Endodermal cell (in vitro differentiated cells): ENCODE results near the gene ALX4. TPM values are rescaled to one million over a fixed set of nuclear protein-coding genes. Genes with fewer than 3 reads are reported as not detected.

ENCODE experiments used
- DNase-seq: peaks from one replicate; pipeline ENCODE4 v3.0.0-alpha.2; 2017
- H3K27ac ChIP-seq: 2 replicates; pipeline ENCODE4 v1.5.1; 2013; ENCODE audit warnings: mild to moderate bottlenecking, low read depth, low read length, moderate library complexity
- H3K27me3 ChIP-seq: 2 replicates; pipeline ENCODE4 v1.6.1; 2013; ENCODE audit warnings: mild to moderate bottlenecking, low read length, moderate library complexity; ENCODE audit not compliant: insufficient read depth, control insufficient read depth, poor library complexity, severe bottlenecking
- H3K36me3 ChIP-seq: 2 replicates; pipeline ENCODE4 v1.7.0; 2013; ENCODE audit warnings: mild to moderate bottlenecking, low read length, moderate library complexity; ENCODE audit not compliant: control insufficient read depth, insufficient read depth
- H3K4me1 ChIP-seq: one replicate; pipeline ENCODE4 v1.7.0; 2013; ENCODE audit warnings: low read length; ENCODE audit not compliant: control insufficient read depth, insufficient read depth
- H3K4me3 ChIP-seq: 2 replicates; pipeline ENCODE4 v1.5.1; 2013; ENCODE audit warnings: mild to moderate bottlenecking, low read length, moderate library complexity
- H3K9ac ChIP-seq: 2 replicates; pipeline ENCODE4 v1.6.1; 2013; ENCODE audit warnings: mild to moderate bottlenecking, low read length, moderate library complexity; ENCODE audit not compliant: poor library complexity, severe bottlenecking; ENCODE audit errors: extremely low read depth
- H3K9me3 ChIP-seq: 2 replicates; pipeline ENCODE4 v1.6.1; 2013; ENCODE audit warnings: mild to moderate bottlenecking, low read length, moderate library complexity; ENCODE audit not compliant: control insufficient read depth
- H3K27ac Mint-ChIP-seq: 2 replicates; pipeline ENCODE4 v1.8.0; 2020; ENCODE audit warnings: mixed read lengths
- H3K27me3 Mint-ChIP-seq: 2 replicates; pipeline ENCODE4 v1.8.0; 2021; ENCODE audit warnings: mild to moderate bottlenecking, mixed read lengths; ENCODE audit not compliant: insufficient read depth
- H3K36me3 Mint-ChIP-seq: 2 replicates; pipeline ENCODE4 v1.8.0; 2020; ENCODE audit warnings: low read depth, mixed read lengths
- H3K4me1 Mint-ChIP-seq: 2 replicates; pipeline ENCODE4 v1.8.0; 2020; ENCODE audit warnings: mixed read lengths
- H3K4me3 Mint-ChIP-seq: 2 replicates; pipeline ENCODE4 v1.8.0; 2020; ENCODE audit warnings: mild to moderate bottlenecking, moderate library complexity, mixed read lengths
- H3K9me3 Mint-ChIP-seq: 2 replicates; pipeline ENCODE4 v1.8.0; 2020; ENCODE audit warnings: mild to moderate bottlenecking, mixed read lengths
- WGBS, 2 experiments: methylation state at CpG; one replicate each; pipeline versions ENCODE4 v1.1.5 to v1.1.7; 2013; ENCODE audit warnings: missing lambda C conversion rate in 2 of 2, mixed read lengths in 1 of 2; ENCODE audit not compliant: insufficient coverage in 1 of 2, insufficient read length in 1 of 2; 5-methylcytosine and 5-hydroxymethylcytosine counted together
- total RNA-seq, 2 donors: library from RNA; stranded (reverse); fragmentation: NEBNext Ultra II Directional in 1 of 2; extraction: Animal tissue kit (Norgen Biotek cat#: 25700) in 1 of 2; gene quantifications; 2 replicates in 1 of 2; 3 replicates in 1 of 2; pipeline ENCODE4 v1.2.1, GENCODE V29; 2021
- TF ChIP-seq, protein P1 (sequence below): fragments of 200-600 bp; sonication (generic); conservative IDR thresholded peaks from 2 replicates; pipeline ENCODE4 v1.5.0; 2021; ENCODE audit warnings: antibody characterized with exemption, mild to moderate bottlenecking

The ALX4 gene
- total RNA-seq, 2 donors from 2014 or later: not detected

DNA sequence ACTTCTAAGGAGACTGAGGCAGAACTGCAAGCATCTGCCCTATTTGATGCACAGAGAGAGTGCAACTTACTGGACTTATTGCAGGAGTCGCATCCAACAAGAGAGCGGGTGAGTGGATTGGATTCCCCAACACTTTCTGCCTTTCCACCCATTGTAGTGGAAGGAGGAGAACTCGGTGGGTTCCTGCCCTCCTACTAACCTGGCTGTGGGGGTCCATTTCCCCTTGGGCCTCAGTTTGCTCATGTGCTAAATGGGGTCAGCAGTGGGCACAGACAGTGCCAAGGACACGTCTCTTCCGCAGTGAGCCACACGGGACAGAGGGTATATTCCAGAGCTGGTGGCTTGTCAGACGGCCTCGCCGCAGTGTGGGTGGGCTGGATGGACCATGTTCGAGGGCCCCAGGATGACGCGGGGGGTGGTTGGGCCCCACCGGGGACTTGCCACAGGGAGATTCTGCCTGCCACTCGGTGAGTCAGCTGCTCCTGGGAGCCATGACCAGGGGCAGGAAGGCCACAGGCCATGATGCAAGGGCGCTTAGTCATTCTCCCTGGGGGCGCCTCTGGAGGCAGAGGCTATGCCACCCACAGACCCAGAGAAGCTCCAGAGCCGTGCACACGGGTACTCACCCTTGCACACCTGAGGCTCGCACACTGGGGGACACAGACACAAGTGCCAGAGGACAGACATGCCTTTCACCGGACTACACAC, 8.2 kb downstream of the ALX4 start:
- Histone ChIP-seq H3K9ac (no peak overlapping the region), H3K4me3 (no peak overlapping the region), H3K27ac (no peak overlapping the region), H3K9me3 (no peaks in the 10 kb centered on the region), H3K36me3 (no peaks in the 10 kb centered on the region), H3K27me3 (peaks cover 89% of the 10 kb centered on the region), H3K4me1 (no peaks in the 10 kb centered on the region)
- H3K27ac Mint-ChIP-seq: no peak overlapping the region
- DNase-seq: no peak
- no peaks in the 10 kb centered on the region for H3K36me3 Mint-ChIP-seq
- no peak overlapping the region for H3K4me3 Mint-ChIP-seq
- peaks cover 94% of the 10 kb centered on the region for H3K27me3 Mint-ChIP-seq
- H3K9me3 Mint-ChIP-seq: no peaks in the 10 kb centered on the region
- WGBS, 2 experiments: 85% methylated on average over 17 to 20 of the region's 20 CpGs
- peaks cover 20% of the 10 kb centered on the region for H3K4me1 Mint-ChIP-seq
- TF ChIP-seq, protein P1, sequence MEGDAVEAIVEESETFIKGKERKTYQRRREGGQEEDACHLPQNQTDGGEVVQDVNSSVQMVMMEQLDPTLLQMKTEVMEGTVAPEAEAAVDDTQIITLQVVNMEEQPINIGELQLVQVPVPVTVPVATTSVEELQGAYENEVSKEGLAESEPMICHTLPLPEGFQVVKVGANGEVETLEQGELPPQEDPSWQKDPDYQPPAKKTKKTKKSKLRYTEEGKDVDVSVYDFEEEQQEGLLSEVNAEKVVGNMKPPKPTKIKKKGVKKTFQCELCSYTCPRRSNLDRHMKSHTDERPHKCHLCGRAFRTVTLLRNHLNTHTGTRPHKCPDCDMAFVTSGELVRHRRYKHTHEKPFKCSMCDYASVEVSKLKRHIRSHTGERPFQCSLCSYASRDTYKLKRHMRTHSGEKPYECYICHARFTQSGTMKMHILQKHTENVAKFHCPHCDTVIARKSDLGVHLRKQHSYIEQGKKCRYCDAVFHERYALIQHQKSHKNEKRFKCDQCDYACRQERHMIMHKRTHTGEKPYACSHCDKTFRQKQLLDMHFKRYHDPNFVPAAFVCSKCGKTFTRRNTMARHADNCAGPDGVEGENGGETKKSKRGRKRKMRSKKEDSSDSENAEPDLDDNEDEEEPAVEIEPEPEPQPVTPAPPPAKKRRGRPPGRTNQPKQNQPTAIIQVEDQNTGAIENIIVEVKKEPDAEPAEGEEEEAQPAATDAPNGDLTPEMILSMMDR: no peak

- Histone ChIP-seq H3K4me1 (no peaks in the 10 kb centered on the region), H3K36me3 (no peaks in the 10 kb centered on the region), H3K9ac (no peak overlapping the region), H3K9me3 (no peaks in the 10 kb centered on the region), H3K4me3 (no peak overlapping the region), H3K27ac (no peak overlapping the region), H3K27me3 (peaks cover 84% of the 10 kb centered on the region)
- DNase-seq: no peak
- no peaks in the 10 kb centered on the region for H3K9me3 Mint-ChIP-seq
- H3K4me3 Mint-ChIP-seq: no peak overlapping the region
- no peak overlapping the region for H3K27ac Mint-ChIP-seq
- H3K4me1 Mint-ChIP-seq: peaks cover 16% of the 10 kb centered on the region
- H3K27me3 Mint-ChIP-seq: peaks cover 91% of the 10 kb centered on the region
- TF ChIP-seq, protein P1: no peak
- no peaks in the 10 kb centered on the region for H3K36me3 Mint-ChIP-seq
- WGBS, 2 experiments: 88 to 90% methylated on average over 4 to 6 of the region's 6 CpGs
These were observed 8.9 kb downstream of the ALX4 start for GRCh38 chr11:44300844-44301563.

DNA sequence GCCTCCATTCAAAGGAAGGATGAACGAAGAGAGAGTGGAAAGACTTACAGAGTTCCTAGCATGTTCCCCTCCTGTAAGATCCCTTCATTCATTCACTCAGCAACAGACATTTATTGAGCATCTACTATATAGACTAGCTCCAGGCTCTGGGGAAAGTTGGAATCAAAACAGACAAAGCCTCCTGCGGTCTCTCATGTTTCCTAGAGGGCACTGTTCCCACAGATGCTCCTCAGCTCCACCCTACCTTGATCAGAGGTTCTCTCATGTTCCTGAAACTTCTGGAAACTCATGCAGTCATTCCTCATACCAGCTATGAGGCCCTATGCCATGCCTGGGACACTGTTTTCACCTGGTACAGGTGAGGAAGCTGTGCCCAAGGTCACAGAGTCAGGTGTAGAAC, 11.1 kb downstream of the ALX4 start:
- no peaks in the 10 kb centered on the region for H3K9me3 ChIP-seq
- Mint-ChIP-seq H3K4me1 (no peaks in the 10 kb centered on the region), H3K4me3 (no peak overlapping the region), H3K27me3 (peaks cover 73% of the 10 kb centered on the region), H3K9me3 (no peaks in the 10 kb centered on the region), H3K36me3 (no peaks in the 10 kb centered on the region), H3K27ac (no peak overlapping the region)
- WGBS, 2 experiments: 75% methylated on average over 2 of the region's 2 CpGs; no CpG with 5 or more reads in 1 of the 2 experiments
- H3K9ac ChIP-seq: no peak overlapping the region
- H3K27ac ChIP-seq: no peak overlapping the region
- TF ChIP-seq, protein P1: peak; percentile 23
- H3K27me3 ChIP-seq: peaks cover 64% of the 10 kb centered on the region
- no peak for DNase-seq
- no peaks in the 10 kb centered on the region for H3K4me1 ChIP-seq
- H3K36me3 ChIP-seq: no peaks in the 10 kb centered on the region
- no peak overlapping the region for H3K4me3 ChIP-seq
